ENCODE results near the gene SYT14.

Gene SYT14

GRCh38 chr1:210218047-210218446 is 280.0 kb downstream of the SYT14 start:
- TF ChIP-seq CTCF (IDR thresholded peaks at IDR 0.05; ENCODE audit: low read depth, low read length): no peak
- H3K4me3 ChIP-seq (ENCODE audit: low read depth, low read length): no peak overlapping the region

Measured in WI38 (cell line).